HG02852 (cell line): ENCODE measurements around the gene ASCL3.
"Not testable (repeated sequence)": the region's sequence is repeated elsewhere in the genome, so short reads cannot be mapped to it uniquely, and the experiment has no call there.

Experiments
- ATAC-seq: cut with Tn5 transposase; IDR thresholded peaks from one replicate; pipeline ENCODE4 v1.9.1; 2021; ENCODE audit warnings: mild to moderate bottlenecking, moderate library complexity; ENCODE audit not compliant: unreplicated experiment

The ASCL3 gene

DNA sequence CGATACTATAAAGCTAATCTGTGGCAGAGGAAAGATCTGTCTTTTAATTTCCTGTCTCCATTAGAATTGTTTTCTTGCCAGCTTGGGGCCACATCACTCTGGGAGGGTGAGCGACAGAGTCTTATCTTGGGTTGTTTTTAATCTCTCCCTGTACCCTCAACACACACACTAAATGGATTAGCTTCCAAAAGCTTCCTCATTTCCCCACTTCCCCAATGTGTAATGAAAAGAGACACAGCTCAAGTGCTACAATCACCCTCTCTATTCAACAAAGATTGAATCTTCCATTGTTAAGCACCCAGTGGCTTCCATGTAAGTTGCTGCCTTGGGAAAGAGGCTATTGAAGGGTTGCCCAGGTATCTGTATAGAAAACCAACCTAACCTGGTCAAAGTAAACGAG is 6.1 kb upstream of the ASCL3 start:
- no peak for ATAC-seq

DNA sequence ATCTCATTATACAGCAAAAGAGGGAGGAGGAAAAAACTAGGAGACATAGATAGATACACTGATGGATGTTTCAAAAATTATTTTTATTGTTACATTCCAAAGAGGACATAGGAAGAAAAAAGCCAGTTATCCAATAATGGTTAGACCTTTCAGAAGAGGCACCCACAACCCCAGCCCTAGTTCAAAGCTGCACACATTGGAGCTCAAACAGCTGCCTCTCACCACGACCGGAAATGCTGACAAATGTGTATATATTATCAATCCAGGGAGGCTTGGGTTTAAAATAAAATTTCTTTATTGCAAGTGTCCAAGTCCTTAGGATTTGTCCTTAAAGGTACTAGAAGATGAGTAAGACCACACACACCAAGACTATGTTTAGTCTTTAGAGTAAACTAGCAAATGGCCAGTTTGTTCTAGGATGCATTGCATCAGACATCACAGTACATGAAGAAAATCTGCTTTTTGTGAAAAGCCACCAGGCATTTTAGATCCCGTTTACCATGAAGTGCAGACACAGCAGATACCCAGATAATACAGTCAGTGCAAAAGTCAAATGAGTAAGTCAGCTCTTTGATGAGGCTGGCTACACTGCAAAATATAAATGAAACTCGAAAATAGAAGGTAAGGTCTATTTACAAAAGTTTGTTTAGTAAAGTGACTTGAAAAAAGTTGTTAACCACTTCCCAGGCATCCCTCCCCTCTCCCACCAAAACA is 4.6 kb upstream of the ASCL3 start:
- ATAC-seq: no peak

GRCh38 chr11:8941341-8942103 is 1.3 kb downstream of the ASCL3 start:
- ATAC-seq: no peak

- ATAC-seq: no peak
Measured at GRCh38 chr11:8937659-8938058, 5.2 kb downstream of the ASCL3 start.

GRCh38 chr11:8937159-8937558 is 5.7 kb downstream of the ASCL3 start:
- ATAC-seq: no peak

- not testable (repeated sequence) for ATAC-seq
Measured at GRCh38 chr11:8935789-8936188, 7.0 kb downstream of the ASCL3 start.

- no peak for ATAC-seq
Measured at GRCh38 chr11:8934742-8935488, 7.9 kb downstream of the ASCL3 start.

- no peak for ATAC-seq
Measured at GRCh38 chr11:8933931-8934330, 8.9 kb downstream of the ASCL3 start.

- no peak for ATAC-seq
Measured at GRCh38 chr11:8932564-8933180, 10.1 kb downstream of the ASCL3 start, which contains the start of gene C11orf16. C11orf16 (minus strand) TSS chr11:8932947; CDS start chr11:8932308, 639 bp downstream.

GRCh38 chr11:8930456-8931175 is 12.2 kb downstream of the ASCL3 start:
- ATAC-seq: no peak

GRCh38 chr11:8928981-8929615 is 13.7 kb downstream of the ASCL3 start:
- ATAC-seq: no peak

DNA sequence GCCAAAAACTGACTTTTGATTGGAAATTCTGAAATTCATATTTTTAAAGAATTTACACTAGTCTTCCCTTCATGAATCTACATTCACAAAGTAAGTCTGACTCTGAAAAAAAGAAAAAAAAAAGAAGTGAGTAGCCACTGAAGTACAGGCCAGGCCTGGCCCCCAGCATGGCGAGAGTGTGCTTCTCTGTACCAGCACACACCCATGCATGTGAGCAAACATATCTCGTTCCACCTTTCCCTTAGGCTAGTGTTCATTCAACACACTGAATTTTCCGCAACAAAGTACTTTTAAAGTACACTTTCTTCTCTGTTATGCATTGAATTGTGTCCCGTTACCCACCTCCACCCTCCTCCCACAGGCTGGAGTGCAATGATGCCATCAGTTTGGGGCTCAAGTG is 14.6 kb downstream of the ASCL3 start:
- no peak for ATAC-seq

DNA sequence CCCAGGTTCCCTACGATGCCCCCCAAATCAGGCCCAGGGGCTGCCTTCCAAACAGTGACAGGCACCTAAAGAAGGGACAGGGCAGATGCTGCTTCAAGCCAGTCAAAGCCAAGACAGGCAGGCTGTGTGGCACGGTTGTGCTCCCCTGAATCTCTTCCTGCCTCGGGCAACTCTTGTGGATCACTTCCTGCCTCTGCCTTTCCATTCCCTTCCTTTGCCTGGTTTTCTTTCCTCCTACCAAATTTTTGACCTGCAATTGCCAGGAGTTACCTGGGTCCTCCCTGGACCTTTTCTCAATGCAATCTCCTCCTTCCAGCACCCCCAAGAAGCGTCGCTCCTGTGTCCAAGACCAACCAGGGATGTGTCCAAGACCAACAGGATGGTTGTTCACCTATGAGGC is 15.6 kb downstream of the ASCL3 start:
- ATAC-seq: no peak

DNA sequence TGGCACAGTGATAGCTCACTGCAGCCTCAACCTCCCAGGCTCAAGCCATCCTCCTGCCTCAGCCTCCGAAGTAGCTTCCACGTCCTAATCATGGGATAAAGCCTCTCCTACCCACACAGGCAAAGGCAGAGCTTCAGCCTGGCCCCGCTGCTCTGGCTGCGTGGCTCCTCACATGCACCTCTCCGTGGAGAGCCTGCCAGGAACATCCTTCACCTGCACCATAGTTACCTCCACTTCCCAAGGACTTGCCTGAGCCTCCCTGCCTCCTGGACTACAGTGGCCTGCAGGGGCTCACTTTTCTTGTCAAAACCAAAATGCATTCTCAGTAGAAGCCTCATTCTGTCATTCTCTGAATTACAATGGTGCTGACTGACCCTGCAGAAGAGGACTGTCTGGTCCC is 16.6 kb downstream of the ASCL3 start:
- no peak for ATAC-seq

GRCh38 chr11:8925711-8926110 is 17.1 kb downstream of the ASCL3 start:
- ATAC-seq: no peak

GRCh38 chr11:8922691-8923090 is 20.1 kb downstream of the ASCL3 start:
- no peak for ATAC-seq

GRCh38 chr11:8917157-8917825 is 25.5 kb downstream of the ASCL3 start:
- no peak for ATAC-seq

DNA sequence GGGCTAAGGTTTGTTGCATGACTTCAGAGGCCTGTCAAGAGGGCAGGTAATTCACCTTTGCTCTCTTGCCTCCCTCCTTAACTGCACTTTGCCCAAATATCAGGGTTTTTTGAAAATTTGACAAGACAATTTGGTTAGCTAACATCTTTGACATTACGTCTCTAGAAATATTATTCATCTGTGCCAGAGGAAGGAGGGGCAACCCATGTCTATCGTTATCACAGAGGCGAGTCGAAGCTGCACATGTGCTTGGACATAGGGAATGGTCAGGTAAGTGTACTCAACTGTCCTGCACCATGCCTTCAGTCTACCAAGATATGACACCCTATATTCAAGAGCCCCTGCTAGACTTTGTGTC is 28.2 kb downstream of the ASCL3 start:
- no peak for ATAC-seq

GRCh38 chr11:8913961-8914660 is 28.7 kb downstream of the ASCL3 start:
- no peak for ATAC-seq
